Measurements from ENCODE around the gene BSCL2. TPM values are rescaled to one million over a fixed set of nuclear protein-coding genes. Genes with fewer than 3 reads are reported as not detected.

The BSCL2 gene
- 35.5 and 69.3 TPM in 2 replicates for total RNA-seq

DNA sequence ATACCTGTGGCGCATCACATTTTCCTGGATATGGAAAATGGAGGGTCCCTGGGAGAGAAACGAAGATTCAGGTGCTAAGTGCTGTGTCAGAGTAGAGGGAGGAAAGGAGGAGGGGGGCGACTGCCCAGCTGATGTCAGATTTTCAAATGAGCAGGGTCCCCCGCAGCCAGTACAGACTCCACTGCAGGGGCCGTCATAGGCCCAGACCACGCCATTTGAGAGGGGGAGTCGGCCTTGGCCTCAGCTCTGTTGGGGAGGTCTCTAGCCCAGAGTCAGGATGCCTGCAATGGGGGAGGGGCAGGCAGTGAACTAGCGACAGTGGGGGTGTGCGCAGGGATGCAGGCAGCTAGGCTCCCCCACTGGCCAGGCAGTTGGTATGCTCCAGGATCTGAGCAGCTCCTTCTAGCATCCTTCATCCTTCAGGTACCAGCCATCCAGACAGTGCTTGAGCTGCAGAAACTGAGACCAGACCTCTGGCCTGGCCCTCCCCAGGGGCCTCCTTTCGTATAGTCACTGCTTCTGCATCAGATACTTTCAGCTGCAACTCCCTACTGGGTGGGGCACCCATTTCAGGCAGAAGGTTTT lies at the start of gene BSCL2, which contains the start of gene GNG3:
TSS of gene BSCL2 (minus strand) at position 148 of the 585 bp plus-strand sequence. CDS start 229 bp downstream, outside the sequence.
TSS of gene GNG3 (plus strand) at position 400 of the 585 bp plus-strand sequence. CDS start 620 bp downstream, outside the sequence.

DNA sequence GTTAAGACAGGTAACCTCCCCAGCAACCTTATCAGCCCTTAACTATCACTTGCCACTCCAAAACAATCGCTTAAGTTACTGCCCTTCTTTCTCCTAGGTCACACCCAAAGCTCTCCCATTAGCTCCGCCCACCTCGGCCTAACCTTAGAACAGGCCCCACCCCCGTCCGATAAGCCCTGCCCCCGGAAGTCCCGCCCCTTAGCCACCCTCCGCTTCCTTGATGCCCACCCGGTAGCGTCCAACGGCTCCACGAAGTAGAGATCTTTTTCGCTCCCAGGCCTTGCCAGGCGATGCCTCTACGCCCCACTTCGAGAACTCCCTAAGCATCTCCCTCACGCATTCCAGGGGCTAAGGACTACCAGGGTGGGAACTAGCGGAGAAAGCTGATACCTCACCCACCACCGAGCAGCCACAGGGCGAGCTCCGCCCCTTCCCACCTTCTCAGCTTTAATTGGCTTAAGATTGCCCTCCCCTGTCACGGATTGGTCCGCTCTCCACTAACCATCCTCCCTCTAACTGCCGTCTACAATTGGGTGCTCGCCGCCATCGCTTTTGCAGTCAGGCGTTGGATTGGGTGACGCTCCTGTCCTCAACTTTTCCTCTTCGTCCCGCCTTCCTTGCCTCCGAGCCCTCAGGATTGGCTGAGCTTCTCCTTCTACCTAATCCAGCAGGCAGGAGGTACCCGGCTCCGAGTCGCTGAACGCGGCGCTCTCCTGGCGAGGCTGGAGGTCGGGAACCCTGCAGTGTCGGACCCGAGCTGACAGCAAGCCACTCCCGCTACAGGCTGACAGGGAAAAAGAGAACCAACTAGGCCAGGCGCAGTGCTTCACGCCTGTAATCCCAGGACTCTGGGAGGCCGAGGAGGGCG lies 46.7 kb upstream of the BSCL2 start, which contains the start of gene ZBTB3:
TSS of gene ZBTB3 (minus strand) at position 425 of the 868 bp plus-strand sequence. CDS start 496 bp downstream, outside the sequence.

DNA sequence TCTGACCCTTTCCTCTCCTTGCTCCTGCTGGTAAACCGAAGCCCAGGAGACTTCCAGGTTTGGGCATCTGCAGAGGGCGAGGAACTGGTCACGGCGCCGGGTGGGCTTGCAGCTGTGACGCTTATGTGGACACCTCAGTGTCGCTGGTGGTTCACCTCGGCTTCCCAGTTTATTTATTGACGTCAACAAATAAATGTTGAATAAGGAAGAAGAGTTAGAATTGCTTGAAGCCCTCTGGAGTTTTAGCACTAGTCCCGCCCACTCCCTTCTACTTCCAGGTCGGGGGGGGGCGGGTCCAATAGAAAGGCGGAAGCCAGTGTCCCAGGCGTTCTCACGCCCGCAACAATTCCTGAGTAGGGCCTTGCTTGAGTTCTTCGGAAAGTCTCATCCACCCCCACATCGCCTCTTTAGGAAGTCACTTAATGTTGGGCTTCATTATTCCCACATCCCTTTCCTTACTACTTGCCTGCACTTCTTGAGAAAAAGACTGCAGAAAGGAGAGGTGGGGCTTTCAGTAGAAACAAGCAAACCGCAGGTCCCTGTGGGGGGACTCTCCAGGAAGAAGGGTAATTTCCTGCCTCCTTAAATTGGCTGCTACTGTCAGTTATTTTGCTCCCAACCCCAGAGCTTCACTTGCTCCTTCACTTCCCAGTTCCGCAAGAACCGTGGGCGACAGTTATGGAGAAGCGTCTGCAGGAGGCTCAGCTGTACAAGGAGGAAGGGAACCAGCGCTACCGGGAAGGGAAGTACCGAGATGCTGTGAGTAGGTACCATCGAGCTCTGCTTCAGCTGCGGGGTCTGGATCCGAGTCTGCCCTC lies 21.2 kb upstream of the BSCL2 start, which contains the start of gene TTC9C:
TSS of gene TTC9C (plus strand) at position 316 of the 818 bp plus-strand sequence. CDS start at position 679, 363 bp downstream.

DNA sequence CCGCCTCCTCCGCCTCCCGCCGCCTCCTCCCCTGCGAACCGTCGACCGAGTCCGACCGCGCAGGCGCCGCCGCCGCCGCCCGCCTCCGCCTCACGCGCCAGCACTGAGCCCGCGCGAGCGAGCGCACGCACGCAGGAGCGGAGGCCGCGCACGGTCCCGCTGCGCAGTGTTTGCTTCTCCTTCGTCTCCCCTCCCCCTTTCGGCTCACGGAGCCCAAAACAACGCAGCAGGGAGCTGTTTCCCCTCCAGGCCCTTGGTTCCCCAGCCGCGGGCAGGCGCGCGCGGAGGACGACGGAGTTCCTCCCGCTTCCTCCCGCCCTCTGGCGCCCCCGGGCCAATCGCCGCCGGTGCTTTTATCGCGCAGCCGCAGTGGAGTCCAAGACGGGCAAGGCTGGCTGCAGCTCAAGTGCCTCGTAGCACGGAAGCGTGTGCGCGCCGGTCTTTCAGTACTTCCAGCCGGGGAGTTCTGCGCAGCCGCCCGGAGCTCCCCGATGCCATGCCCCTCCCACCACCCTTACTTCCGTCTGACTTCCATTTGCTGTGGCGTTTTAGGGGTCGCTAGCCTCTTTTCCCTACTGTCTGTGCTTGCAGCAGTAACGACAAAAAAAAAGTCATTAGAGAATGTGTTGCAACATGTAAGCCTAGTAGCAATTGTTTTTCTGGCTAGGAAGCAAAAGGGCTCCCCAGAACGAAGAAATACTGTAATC lies 20.1 kb upstream of the BSCL2 start, which contains the start of gene HNRNPUL2:
TSS of gene HNRNPUL2 (minus strand) at position 293 of the 707 bp plus-strand sequence. CDS start 301 bp downstream, outside the sequence.

DNA sequence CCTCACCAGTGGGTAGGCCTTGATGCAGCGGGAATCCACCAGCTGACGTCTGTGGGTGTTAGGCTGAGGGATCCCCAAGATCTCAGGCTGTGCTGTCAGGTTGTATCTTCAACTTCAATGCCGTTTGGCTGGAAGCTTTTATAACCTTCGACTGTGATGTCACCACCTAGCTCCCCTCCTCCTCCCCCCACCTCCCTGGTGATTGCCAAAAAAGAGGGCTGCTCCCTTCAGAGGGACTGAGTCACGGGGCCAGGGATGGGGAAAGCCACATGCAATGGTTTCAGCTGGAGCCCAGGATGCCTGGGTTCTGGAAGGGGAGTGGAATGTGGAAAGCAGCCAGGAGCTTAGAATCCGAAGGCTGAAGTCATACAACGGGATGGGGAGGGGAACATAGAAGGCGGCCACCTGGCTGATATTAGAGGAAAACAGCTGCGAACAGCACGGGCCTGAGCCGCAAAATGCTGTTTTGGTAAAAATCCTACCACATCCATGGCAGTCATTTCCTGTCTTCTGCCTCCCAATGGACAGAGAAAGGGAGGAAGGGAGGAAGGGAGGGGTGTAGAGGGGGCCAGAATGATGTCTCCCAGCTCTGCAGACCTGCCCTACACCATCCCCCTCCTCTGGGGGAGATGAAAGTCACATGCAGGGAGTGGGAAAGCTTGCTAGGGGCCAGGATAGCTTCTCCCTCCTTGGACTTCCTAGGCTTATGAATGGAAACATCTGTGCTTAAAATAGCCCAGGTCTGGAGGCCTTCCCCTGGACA lies 17.6 kb downstream of the BSCL2 start, which contains the start of gene LRRN4CL:
TSS of gene LRRN4CL (minus strand) at position 110 of the 763 bp plus-strand sequence. CDS start 1,022 bp downstream, outside the sequence.

DNA sequence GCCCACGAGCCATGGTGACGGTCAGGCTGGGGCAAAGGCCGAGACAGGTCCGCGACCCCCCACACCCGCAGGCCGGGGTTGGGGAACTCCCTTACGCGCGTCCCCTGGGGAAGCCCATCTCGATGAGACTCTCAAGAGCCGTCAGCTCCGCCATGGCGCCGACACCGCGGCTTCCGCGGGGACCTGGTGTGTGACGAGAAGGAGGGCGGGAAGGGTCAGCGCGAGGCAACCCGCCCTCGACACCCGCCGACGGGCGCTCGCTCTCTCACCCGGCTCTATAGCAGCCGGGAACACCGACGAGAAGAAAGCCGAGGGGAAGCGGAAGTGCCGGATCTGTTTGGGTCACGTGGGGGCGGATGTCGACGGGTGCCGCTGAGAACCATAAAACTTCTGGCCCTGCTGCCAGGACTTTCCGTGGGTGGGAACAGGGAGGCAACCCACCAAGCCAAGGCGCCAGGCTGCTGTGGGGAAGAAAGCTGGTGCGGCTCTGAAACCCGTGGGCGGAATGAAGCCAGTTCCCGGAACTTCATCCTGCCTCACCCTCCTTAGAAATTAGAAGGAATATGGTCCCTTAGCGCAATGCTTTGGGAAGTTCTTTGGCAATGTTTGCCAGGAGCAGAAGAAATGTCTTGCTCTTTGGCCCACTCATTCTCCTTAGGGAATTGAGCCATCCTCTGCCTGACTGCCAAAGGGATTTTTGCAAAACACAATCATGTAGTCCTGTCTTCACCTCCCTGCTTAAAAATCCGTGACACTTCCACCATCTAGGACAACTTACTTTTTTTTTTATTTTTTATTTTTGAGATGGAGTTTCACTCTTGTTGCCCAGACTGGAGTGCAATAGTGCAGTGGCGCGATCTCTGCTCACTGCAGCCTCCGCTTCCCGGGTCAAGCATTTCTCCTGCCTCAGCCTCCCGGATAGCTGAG lies 28.2 kb downstream of the BSCL2 start, which contains the start of gene UBXN1:
TSS of gene UBXN1 (minus strand) at position 304 of the 927 bp plus-strand sequence. CDS start at position 154, 150 bp downstream.

DNA sequence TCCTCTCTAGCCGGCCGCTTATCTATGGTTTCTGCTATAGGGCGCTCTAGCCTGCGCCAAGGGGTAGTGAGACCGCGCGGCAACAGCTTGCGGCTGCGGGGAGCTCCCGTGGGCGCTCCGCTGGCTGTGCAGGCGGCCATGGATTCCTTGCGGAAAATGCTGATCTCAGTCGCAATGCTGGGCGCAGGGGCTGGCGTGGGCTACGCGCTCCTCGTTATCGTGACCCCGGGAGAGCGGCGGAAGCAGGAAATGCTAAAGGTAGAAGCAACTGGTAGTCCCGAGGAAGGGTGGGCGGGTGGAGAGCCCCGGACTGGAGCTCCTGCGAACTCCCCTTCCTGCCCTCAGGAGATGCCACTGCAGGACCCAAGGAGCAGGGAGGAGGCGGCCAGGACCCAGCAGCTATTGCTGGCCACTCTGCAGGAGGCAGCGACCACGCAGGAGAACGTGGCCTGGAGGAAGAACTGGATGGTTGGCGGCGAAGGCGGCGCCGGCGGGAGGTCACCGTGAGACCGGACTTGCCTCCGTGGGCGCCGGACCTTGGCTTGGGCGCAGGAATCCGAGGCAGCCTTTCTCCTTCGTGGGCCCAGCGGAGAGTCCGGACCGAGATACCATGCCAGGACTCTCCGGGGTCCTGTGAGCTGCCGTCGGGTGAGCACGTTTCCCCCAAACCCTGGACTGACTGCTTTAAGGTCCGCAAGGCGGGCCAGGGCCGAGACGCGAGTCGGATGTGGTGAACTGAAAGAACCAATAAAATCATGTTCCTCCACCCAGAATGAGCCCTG lies 35.4 kb downstream of the BSCL2 start, which contains the start of the genes LBHD1 and UQCC3:
TSS of gene LBHD1 (minus strand) at position 660 of the 782 bp plus-strand sequence. CDS start 2,236 bp downstream, outside the sequence.
TSS of gene UQCC3 (plus strand) at position 66 of the 782 bp plus-strand sequence. CDS start at position 139, 73 bp downstream.

DNA sequence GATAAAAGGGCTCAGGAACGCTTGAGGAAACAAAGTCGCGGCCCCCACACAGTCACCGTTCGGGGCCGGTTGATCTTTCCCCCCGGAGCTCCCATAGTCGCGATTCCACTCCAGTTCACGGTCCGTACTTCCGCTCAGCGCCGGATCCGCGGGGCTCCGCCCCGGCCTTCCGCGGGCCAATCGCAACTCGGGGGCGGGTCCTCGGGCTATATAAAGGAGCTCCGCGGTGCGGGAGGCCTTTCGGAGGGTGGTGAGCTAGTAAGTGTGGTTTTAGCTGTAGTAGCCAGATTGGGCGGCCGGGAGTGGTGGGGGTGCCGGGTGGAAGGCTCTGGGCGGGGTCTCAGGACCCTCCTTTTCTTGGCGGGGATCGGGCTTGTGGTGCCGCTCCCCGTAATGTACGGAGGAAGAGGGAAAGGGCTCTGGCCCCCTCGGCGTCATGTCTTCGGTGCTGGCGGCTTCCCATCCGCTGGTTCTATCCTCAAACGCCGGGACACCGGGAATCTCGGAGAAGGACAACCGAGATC lies 42.1 kb downstream of the BSCL2 start, which contains the start of the genes C11orf98 and CSKMT:
TSS of gene C11orf98 (minus strand) at position 136 of the 524 bp plus-strand sequence. CDS start at position 95, 41 bp downstream.
TSS of gene CSKMT (plus strand) at position 238 of the 524 bp plus-strand sequence. CDS start 568 bp downstream, outside the sequence.

DNA sequence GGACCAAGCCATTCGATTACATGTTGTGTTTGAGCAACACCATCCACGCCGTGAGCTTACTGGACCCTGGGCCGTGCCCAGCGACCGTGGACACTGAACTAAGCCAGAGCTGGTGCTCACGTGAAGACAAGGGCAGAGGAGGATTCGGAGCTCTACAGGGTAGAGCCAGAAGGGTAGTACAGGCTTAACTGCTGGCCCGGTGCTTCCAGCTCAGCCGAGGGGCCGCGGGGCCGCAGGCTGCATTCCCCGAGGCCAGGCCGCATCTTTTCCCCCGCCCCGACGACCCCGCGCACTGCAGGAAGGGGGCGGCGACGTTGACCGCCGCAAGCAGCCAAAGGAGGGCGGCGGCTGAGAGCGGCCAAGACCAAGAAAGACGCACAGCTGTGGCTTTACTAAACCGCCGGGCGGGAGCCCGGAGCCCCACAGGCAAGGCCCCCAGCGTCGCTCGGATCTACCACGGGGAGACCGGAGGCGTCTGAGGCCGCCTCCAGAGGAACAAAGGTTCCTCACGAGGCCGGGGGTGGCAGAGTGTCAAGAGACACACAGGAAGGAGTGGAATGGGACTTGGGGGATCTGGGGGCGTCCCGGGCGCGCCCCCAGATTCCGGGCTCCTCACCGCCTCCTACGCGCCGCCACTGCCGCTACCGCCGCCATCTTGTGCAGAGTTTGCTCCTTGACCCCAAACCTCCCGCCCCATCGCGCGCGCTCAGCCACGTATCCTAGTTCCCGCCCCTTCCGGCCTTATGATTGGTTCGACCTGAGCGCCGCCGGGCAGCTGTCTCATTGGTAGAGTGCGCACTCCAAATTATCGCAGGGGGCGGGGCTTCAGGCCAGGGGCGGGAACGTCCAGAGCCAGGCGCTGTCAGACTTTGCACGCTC lies 61.0 kb downstream of the BSCL2 start, which contains the start of gene GANAB:
TSS of gene GANAB (minus strand) at position 668 of the 879 bp plus-strand sequence. CDS start at position 654, 14 bp downstream.

Other genes starting within 250 kb of the BSCL2 start
- gene AHNAK, start 160.6 kb downstream of the BSCL2 start, total RNA-seq: 358 and 476 TPM in 2 replicates
- gene EEF1G, start 133.5 kb downstream of the BSCL2 start, total RNA-seq: 2,284 and 3,184 TPM in 2 replicates
- gene TUT1, start 115.9 kb downstream of the BSCL2 start, total RNA-seq: 5.0 and 7.9 TPM in 2 replicates
- 59.9 and 63.9 TPM in 2 replicates for gene MTA2, start 105.6 kb downstream of the BSCL2 start, total RNA-seq
- gene EML3, start 94.6 kb downstream of the BSCL2 start, total RNA-seq: 36.8 and 40.0 TPM in 2 replicates
- 21.1 and 28.0 TPM in 2 replicates for gene ROM1, start 94.2 kb downstream of the BSCL2 start, total RNA-seq
- gene B3GAT3, start 85.4 kb downstream of the BSCL2 start, total RNA-seq: 35.5 and 50.5 TPM in 2 replicates
- gene GANAB, start 60.8 kb downstream of the BSCL2 start, total RNA-seq: 226 and 265 TPM in 2 replicates
- 19.7 and 23.8 TPM in 2 replicates for gene INTS5, start 54.1 kb downstream of the BSCL2 start, total RNA-seq
- gene C11orf98, start 42.2 kb downstream of the BSCL2 start, total RNA-seq: 24.9 and 34.9 TPM in 2 replicates
- gene CSKMT, start 42.1 kb downstream of the BSCL2 start, total RNA-seq: 4.9 and 11.0 TPM in 2 replicates
- gene UQCC3, start 35.8 kb downstream of the BSCL2 start, total RNA-seq: 10.3 and 11.5 TPM in 2 replicates
- gene LBHD1, start 35.2 kb downstream of the BSCL2 start, total RNA-seq: 2.6 and 4.5 TPM in 2 replicates
- 103 and 276 TPM in 2 replicates for gene UBXN1, start 28.4 kb downstream of the BSCL2 start, total RNA-seq
- gene LRRN4CL, start 17.9 kb downstream of the BSCL2 start, total RNA-seq: 5.3 and 18.2 TPM in 2 replicates
- not detected in 2 replicates for gene GNG3, start 252 bp upstream of the BSCL2 start, total RNA-seq
- gene HNRNPUL2, start 20.0 kb upstream of the BSCL2 start, total RNA-seq: 7.5 and 10.1 TPM in 2 replicates
- gene TTC9C, start 21.1 kb upstream of the BSCL2 start, total RNA-seq: 33.3 and 34.9 TPM in 2 replicates
- 6.1 and 8.3 TPM in 2 replicates for gene ZBTB3, start 46.7 kb upstream of the BSCL2 start, total RNA-seq
- 77.4 and 86.6 TPM in 2 replicates for gene POLR2G, start 54.2 kb upstream of the BSCL2 start, total RNA-seq
- 13.7 and 17.6 TPM in 2 replicates for gene TAF6L, start 64.0 kb upstream of the BSCL2 start, total RNA-seq
- gene TMEM179B, start 80.0 kb upstream of the BSCL2 start, total RNA-seq: 75.6 and 85.9 TPM in 2 replicates
- 31.0 and 34.3 TPM in 2 replicates for gene TMEM223, start 84.6 kb upstream of the BSCL2 start, total RNA-seq
- 26.2 and 38.2 TPM in 2 replicates for gene NXF1, start 98.0 kb upstream of the BSCL2 start, total RNA-seq
- gene STX5, start 124.6 kb upstream of the BSCL2 start, total RNA-seq: 30.7 and 35.2 TPM in 2 replicates
- gene TEX54, start 125.4 kb upstream of the BSCL2 start, total RNA-seq: not detected in 2 replicates
- gene WDR74, start 132.2 kb upstream of the BSCL2 start, total RNA-seq: 40.7 and 56.0 TPM in 2 replicates
- 211 and 250 TPM in 2 replicates for gene SLC3A2, start 173.5 kb upstream of the BSCL2 start, total RNA-seq
- gene CHRM1, start 213.9 kb upstream of the BSCL2 start, total RNA-seq: not detected in 2 replicates

Data from pericardium fibroblast (primary cell).